GM19463 (cell line): ENCODE measurements around the gene GLRA3.
"Not testable (repeated sequence)": the region's sequence is repeated elsewhere in the genome, so short reads cannot be mapped to it uniquely, and the experiment has no call there.

Experiments
- ATAC-seq: cut with Tn5 transposase; IDR thresholded peaks from one replicate; pipeline ENCODE4 v1.9.1; 2021; ENCODE audit warnings: mild to moderate bottlenecking, moderate library complexity; ENCODE audit not compliant: unreplicated experiment

GLRA3 gene

DNA sequence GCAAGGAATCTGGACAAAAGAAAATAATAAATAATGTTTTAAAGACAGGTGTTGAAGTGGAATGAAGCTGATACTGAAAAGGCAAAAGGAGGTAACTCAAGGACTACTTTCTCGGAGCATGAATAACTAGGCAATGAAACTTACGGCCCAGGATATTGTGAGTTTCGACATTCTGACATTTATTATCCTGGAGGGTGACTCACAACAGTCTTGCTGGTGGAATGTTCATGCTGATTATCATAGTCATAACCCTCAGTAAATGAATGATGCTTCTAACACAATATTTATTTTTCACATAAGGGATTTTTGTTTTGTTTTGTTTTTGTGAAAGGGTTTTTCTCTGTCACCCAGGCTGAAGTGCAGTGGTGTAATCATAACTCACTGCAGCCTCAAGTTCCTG lies 159.8 kb downstream of the GLRA3 start:
- ATAC-seq = no peak

DNA sequence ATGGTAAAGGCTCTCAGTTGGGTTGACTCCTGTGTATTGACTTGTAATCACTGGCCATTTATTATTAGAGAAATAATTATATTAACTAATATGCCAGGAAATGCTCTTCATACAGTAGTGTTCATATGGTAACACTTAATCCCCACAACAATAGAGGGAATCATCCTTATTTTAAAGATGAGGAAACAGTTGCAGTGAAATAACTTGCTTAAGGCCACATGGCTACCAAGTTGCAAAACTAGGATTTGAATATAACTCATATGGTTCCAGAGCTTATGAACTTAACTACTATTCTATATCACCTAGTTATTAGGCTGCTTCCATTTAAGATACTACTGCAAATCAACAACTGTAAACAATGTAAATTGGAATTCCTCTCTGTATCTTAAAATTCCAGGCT lies 163.2 kb downstream of the GLRA3 start:
- ATAC-seq = no peak

DNA sequence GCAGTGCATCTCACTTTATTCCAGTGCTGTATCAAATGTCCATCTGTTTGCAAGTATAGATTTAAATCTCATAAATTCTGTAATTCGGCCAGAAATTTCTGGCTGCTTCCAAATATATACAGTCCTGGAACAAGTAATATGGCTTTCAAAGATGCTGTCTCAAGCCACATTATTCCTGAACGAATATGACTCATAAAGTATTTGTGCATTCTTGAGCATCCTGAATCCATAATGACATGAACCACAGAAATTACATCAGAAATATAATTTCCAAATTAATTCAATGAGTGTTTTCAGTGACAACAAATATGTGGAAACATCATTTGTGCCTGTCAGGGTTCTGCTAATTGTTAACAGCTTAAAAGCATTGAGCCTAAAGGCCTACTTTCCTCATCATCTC lies 165.8 kb downstream of the GLRA3 start:
- no peak for ATAC-seq

DNA sequence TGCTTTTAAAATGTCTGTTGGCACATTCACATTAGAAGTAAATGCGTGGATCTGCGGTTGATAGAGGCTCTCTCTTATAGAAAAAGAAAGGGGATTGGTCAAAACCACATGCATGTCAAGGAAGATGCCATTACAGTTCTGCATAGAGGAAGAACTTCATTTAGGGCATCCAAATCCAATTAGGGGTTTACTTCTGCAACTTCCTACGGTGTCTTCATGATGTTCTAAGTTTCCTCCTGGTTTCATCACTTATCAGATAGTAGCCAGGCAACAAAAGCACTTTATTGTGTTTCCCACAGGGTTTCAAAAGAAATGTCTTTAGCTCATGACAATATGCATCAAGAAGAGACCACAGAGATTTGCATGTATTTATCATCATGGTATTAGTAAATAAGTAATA lies 170.8 kb downstream of the GLRA3 start:
- ATAC-seq = no peak

- ATAC-seq = no peak
Measured at GRCh38 chr4:174657472-174657871, 171.6 kb downstream of the GLRA3 start.

GRCh38 chr4:174654634-174655033 lies 174.4 kb downstream of the GLRA3 start:
- ATAC-seq = no peak

DNA sequence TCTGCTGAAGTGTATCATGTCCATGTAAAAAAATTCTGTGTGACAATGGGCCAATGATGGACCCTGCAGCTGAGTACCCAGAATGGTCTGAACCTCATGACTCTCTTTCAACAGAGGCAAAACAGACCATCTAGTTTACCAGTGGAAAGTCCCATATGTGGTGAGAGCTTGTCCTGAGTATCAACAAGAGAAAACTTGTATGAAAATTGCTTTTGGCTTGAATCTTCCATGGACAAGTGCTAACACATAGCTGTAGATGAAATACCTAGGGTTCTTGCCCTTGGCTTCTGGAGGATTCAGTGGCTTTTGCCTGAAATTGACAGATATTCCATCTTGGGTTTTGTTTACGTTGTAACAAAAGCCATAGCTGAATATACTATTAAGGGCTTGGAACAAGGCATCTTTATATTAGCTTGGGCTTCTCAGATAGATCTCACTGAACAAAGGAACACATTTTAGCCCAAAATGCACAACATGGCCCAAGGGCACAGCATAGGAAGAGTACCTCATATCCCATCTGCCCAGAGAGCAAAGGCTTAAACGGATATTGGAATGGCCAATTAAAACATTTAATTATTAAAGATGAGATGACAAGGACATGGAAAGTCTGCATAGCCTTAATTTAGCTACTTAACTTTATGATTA lies 178.2 kb downstream of the GLRA3 start:
- ATAC-seq = no peak

DNA sequence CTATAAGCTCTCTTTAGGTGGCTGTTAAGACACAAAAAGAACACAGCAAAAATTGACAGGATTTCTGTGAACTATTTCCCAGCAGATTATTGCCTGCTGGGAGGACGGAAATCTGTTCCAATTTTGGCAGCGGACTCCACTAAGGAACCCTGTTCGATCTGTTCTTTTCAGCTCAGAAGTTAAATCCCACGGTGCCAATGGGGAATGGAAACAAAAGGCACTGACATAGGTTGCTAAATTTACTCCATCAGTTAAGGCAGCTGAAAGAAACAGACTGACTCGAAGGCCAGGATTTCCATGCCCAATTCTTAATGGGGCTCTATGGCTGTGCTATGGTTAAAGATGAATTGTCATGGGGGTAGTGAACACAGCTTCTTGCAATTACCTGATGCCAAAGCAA lies 180.2 kb downstream of the GLRA3 start:
- ATAC-seq = no peak

DNA sequence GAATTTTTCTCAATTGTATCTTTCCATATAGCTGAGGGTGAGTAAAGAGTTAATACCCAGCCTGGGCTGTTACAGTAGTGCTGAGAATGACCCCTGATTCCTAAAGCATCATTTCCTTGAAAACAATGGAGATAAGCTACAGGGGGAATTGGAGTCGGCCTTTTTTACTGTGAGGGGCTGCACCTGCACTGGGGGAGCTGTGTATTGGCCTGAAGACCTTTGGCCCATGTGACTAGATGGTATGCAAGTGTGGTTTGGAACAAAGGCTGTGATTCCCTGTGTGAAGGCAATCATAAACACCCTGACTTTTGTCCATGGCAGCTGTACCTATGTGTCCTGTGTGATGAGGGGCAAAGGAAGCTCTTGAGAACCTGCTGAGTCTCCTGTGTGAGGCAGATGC lies 182.7 kb downstream of the GLRA3 start:
- no peak for ATAC-seq

DNA sequence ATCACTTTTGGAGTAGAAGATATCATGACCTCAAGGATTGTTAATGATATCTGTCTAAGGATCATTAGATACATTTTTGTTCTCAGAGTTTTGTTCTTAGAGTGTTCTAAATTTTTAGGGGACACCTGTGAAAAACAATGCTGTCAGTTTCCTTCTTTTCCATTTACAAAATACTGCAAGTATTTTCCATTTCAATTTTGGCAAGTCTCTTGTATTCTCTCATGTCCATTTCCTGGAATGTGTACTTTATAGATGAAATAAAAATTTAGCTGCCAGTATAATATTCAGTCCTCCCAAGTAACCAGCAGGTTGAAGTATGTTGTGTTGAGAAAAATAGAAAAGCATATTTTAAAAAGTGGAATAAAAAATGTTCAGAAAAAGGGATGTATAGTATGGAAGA lies 188.9 kb downstream of the GLRA3 start:
- no peak for ATAC-seq

DNA sequence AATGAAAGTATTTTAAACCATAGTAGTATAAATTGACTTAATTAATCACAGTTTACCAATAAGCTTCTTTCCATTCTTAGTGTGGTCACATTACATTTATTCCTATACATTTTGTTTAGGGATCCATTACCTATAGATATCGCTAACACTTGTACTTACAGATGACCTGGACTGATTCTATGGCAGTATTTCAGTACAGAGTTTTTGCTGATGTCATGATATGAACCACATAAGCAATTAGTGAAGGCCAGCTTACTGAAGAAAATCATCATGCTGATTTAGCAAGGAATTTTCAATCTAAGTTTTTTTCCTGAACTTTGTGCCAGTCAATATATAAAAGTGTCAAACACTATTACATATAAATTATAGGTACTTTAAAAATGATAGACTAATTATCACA lies 193.3 kb downstream of the GLRA3 start:
- ATAC-seq = no peak

- no peak for ATAC-seq
Measured at GRCh38 chr4:174633399-174633798, 195.6 kb downstream of the GLRA3 start.

DNA sequence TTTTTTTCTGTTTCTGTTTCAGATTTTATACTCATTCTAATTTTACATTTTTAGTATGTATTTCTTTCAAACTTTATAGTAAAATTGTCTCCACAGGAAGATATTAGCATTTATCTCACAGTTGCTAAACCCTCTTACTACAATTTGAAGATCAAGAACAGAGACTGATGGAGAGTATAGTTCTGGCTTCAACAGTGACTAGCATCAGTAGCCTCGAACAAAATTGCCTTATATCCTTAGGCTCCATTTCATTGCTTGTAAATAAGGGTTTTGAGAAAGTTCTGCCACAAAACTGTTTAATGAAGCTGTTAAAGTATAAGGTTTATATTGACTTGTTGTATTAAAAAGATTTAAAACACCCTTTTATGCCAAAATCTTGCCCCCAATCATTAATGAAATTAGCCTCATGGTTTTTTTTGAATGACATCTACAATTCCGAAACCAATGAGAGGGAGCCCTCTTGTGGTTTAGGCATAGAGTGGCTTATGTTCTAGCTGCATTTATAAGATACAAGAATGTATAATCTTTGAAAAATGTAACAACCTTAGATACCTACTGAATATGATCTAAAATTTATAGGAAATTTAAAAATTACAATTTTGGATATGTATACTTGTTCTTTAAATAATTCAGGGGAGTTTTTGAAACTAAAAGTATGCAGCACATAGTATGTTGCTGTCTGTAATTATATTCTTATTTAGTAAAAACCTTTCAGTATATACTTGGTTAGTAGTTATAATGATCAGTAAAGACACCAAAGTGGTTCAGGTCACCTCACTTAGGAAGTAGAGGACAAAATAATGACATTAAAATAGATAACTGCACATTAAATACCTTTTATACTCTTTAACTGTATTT lies 196.9 kb downstream of the GLRA3 start:
- ATAC-seq = no peak

DNA sequence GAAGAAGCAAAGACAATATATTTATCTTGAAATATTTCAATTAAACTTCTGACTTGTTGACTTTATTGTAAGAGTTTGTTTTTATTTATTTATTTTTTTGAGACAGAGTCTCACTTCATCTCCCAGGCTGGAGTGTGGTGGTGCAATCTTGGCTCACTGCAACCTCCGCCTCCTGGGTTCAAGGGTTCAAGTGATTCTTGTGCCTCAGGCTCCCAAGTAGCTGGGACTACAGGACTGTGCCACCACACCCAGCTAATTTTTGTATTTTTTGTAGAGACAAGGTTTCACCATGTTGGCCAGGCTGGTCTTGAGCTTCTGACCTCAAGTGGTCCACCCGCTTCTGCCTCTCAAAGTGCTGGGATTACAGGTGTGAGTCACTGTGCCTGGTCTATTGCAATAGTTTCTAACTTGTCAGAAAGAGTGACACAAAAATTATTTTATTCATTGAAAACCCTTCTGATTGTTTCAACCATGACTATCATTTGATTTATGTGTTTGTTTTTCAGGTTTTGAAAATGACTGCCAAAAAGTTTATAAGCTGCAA lies 199.1 kb downstream of the GLRA3 start:
- not testable (repeated sequence) for ATAC-seq

DNA sequence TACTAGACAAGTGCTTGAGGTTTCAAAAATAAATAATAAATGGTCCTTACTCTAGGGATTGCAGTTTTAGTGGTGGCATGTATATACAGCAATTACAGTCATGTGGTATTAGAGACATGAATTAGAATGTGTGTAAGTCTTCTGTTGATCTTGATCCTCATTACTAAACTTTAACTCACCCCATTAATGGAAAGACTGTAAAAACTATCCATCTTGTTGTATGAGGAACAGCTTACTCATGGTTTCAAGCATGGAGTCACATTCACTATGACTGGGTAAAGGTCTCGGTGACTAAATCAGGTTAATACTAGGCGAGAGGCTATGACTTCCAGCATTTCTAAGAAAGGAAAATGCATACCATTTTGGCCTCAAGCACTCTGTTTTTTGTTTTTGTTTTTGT lies 199.8 kb downstream of the GLRA3 start:
- ATAC-seq = no peak

GRCh38 chr4:174628191-174628590 lies 200.9 kb downstream of the GLRA3 start:
- no peak for ATAC-seq

DNA sequence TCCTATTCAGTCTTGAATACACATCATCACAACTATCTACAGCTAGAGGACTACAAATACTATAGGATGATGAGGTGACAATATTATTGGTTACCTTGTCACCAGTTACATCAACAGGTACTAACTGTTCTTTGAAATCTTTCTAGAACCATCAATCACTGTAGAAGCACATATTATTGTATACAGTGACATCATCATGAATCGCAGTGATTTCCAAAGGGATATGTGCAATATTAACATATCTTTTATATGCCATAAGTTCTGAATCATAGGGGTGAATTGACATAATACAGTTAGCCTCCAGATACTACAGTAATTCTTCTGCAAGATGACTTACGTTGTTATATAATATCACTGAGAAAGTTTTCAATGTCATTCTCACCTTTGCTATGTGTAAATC lies 201.6 kb downstream of the GLRA3 start:
- no peak for ATAC-seq

GRCh38 chr4:174626342-174627008 lies 202.6 kb downstream of the GLRA3 start:
- ATAC-seq = no peak

- ATAC-seq = no peak
Measured at GRCh38 chr4:174616661-174617060, 212.4 kb downstream of the GLRA3 start.

DNA sequence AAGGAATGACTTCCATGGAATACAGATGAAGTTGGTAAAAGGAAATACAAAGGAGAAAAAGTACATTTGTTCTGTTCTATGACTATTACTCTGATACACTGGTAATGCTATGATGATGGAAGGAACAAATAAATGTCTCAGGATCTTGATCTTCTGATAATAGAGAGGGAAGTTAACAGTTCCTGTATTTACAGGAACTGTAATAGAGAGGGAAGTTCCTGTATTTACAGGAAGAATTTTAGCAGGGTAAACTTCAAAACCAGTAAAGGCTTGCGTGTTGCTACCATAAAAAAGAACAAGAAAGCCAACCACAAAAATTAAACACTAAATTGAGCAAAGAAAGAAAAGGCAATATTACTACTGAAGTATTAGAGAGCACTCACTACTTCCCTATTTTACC lies 215.1 kb downstream of the GLRA3 start:
- no peak for ATAC-seq

DNA sequence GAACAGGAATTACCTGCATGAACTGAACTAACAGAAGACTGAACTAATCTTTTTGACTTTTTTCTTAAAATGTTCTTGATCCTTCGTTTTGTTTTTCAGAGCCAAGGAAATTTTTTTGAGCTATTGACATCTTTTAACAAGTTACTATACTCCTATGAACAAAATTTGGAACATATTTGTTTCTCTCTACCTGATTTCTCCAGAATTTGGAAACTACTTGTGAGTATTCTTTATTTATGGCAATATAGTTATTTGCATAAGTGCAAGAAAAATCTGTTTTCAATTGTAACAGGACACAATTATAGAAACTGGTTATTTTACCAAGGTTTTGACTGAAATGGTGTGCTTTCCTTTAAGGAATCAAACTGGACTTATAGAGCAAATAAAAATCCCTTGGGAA lies 217.3 kb downstream of the GLRA3 start:
- no peak for ATAC-seq

GRCh38 chr4:174607792-174608191 lies 221.3 kb downstream of the GLRA3 start:
- ATAC-seq = no peak
